OCI-LY3 (cell line): ENCODE data around the gene ZMYND19.
"Not testable (repeated sequence)": the region's sequence is repeated elsewhere in the genome, so short reads cannot be mapped to it uniquely, and the experiment has no call there.

ENCODE experiments used
- H2AFZ ChIP-seq: fragments of 200-600, 300-600 bp; shearing (Covaris generic); 2 replicates; pipeline ENCODE4 v1.6.0; 2014; ENCODE audit warnings: antibody characterized with exemption, low read depth, low read length
- H3K27ac ChIP-seq: fragments of 200-600, 300-600 bp; sonication (generic); 2 replicates; pipeline ENCODE4 v1.5.1; 2014; ENCODE audit warnings: mild to moderate bottlenecking, low read length, moderate library complexity, mixed read lengths
- H3K27me3 ChIP-seq: fragments of 200-600, 300-600 bp; sonication (generic); 2 replicates; pipeline ENCODE4 v1.6.1; 2014; ENCODE audit warnings: low read depth, low read length, mixed read lengths
- H3K36me3 ChIP-seq: fragments of 200-600, 300-600 bp; sonication (generic); replicated peaks from 2 replicates; pipeline ENCODE3; 2014; ENCODE audit warnings: low read depth, low read length, mixed read lengths
- H3K4me1 ChIP-seq: fragments of 300-600, 200-600 bp; sonication (generic); 2 replicates; pipeline ENCODE4 v1.6.1; 2014; ENCODE audit warnings: low read length, mixed read lengths
- H3K4me2 ChIP-seq: fragments of 200-600, 300-600 bp; sonication (generic); 2 replicates; pipeline ENCODE4 v1.6.1; 2014; ENCODE audit warnings: low read length, mixed read lengths
- H3K4me3 ChIP-seq: fragments of 300-600, 200-600 bp; sonication (generic); 2 replicates; pipeline ENCODE4 v1.5.1; 2014; ENCODE audit warnings: antibody characterized with exemption, mild to moderate bottlenecking, low read length, moderate library complexity
- H3K79me2 ChIP-seq: fragments of 300-600, 200-600 bp; shearing (Covaris generic); 2 replicates; pipeline ENCODE4 v1.6.1; 2014; ENCODE audit warnings: mild to moderate bottlenecking, low read length, mixed read lengths
- H3K9ac ChIP-seq: fragments of 300-600, 200-600 bp; shearing (Covaris generic); 2 replicates; pipeline ENCODE4 v1.6.0; 2014; ENCODE audit warnings: mild to moderate bottlenecking, low read length, moderate library complexity
- H3K9me3 ChIP-seq: fragments of 200-600, 300-600 bp; shearing (Covaris generic); 2 replicates; pipeline ENCODE4 v1.6.1; 2014; ENCODE audit warnings: low read length, mixed read lengths; ENCODE audit not compliant: insufficient read depth
- H4K20me1 ChIP-seq: fragments of 200-600, 300-600 bp; sonication (generic); 2 replicates; pipeline ENCODE4 v1.6.1; 2016; ENCODE audit warnings: low read length, mixed read lengths; ENCODE audit not compliant: insufficient read depth
- EZH2phosphoT487 ChIP-seq: fragments of 200-600 bp; shearing (Covaris generic); IDR thresholded peaks from 2 replicates; pipeline ENCODE4 v1.6.1; 2018; ENCODE audit warnings: antibody characterized with exemption, mixed run types, low read depth
- TF ChIP-seq, protein P1 (sequence below): fragments of 200-600, 300-600 bp; sonication (generic); IDR thresholded peaks from 2 replicates; pipeline ENCODE4 v1.5.1; 2014; ENCODE audit warnings: antibody characterized with exemption, low read length, low read depth

Gene ZMYND19

DNA sequence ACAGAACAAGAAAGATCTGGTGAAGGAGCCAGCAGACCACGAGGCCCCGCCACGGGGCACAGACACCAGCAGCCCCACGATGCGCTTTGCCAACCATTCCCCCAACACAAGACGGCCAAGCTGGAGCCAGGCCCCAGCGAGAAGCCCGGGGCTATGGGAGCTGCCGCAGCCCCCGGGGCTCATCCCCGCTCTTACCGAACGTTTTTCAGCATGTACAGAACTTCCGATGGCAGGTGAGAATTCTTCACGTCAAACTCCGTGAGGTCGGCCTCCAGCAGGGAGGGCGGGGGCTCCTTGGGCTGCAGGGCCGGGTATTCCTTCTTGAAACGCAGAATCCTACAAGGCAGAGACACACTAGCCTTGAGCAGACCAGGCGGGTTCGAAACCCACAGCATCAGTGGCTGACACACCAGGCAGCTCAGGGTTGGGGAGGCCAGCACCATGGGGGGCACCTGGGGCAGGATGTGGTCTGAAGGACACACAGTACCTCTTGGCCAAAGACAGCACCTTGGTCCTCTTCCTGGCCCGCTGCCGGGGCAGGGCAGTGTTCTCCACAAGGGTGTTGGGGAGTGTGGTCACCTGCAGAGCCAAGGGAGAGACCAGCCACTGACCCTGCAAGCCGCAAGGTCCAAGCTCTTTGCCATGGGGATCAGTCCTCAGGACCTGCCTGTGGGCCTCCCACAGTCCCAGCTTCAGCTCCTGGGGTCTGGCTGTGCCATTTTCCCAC, 46.9 kb downstream of the ZMYND19 start:
- H3K27ac ChIP-seq, result no peak overlapping the region

DNA sequence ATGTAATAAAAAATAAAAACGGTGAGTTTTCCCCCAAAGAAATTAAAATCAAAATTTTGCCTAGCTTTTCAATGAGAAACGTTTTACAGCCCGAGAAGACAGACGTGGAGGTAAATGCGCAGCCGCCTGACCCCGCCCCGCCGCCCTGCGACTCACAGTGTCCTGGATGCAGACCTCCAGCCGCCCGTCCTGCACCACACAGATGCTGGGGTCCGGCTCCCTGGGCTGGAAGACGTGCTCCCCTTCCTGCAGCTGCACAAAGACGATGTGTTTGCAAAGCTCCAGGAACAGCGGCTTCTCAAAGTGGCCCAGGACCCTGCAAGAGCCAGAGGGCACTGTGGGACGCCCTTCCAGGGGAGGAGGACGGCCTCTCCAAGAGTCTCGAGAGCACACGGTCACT, 47.8 kb downstream of the ZMYND19 start:
- Histone ChIP-seq H2AFZ (no peak overlapping the region), H3K4me2 (no peak overlapping the region), H3K4me3 (no peak overlapping the region), H3K4me1 (no peaks in the 10 kb centered on the region), H3K36me3 (no peaks in the 10 kb centered on the region), H4K20me1 (no peaks in the 10 kb centered on the region), H3K79me2 (no peaks in the 10 kb centered on the region), H3K27me3 (no peaks in the 10 kb centered on the region), H3K27ac (no peak overlapping the region), H3K9me3 (no peaks in the 10 kb centered on the region), H3K9ac (no peak overlapping the region)
- TF ChIP-seq, protein P1, sequence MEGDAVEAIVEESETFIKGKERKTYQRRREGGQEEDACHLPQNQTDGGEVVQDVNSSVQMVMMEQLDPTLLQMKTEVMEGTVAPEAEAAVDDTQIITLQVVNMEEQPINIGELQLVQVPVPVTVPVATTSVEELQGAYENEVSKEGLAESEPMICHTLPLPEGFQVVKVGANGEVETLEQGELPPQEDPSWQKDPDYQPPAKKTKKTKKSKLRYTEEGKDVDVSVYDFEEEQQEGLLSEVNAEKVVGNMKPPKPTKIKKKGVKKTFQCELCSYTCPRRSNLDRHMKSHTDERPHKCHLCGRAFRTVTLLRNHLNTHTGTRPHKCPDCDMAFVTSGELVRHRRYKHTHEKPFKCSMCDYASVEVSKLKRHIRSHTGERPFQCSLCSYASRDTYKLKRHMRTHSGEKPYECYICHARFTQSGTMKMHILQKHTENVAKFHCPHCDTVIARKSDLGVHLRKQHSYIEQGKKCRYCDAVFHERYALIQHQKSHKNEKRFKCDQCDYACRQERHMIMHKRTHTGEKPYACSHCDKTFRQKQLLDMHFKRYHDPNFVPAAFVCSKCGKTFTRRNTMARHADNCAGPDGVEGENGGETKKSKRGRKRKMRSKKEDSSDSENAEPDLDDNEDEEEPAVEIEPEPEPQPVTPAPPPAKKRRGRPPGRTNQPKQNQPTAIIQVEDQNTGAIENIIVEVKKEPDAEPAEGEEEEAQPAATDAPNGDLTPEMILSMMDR, result no peak
- no peak for TF ChIP-seq EZH2phosphoT487

More for the DNA sequence above, 46.9 kb downstream of the ZMYND19 start:
- no peak overlapping the region for H3K4me2 ChIP-seq
- H3K27me3 ChIP-seq, result no peaks in the 10 kb centered on the region
- no peaks in the 10 kb centered on the region for H3K9me3 ChIP-seq
- TF ChIP-seq, protein P1, result no peak
- TF ChIP-seq EZH2phosphoT487, result no peak
- no peaks in the 10 kb centered on the region for H3K79me2 ChIP-seq
- no peak overlapping the region for H3K4me3 ChIP-seq
- H4K20me1 ChIP-seq, result no peaks in the 10 kb centered on the region
- H3K4me1 ChIP-seq, result no peaks in the 10 kb centered on the region
- H2AFZ ChIP-seq, result no peak overlapping the region
- H3K9ac ChIP-seq, result no peak overlapping the region
- no peaks in the 10 kb centered on the region for H3K36me3 ChIP-seq

DNA sequence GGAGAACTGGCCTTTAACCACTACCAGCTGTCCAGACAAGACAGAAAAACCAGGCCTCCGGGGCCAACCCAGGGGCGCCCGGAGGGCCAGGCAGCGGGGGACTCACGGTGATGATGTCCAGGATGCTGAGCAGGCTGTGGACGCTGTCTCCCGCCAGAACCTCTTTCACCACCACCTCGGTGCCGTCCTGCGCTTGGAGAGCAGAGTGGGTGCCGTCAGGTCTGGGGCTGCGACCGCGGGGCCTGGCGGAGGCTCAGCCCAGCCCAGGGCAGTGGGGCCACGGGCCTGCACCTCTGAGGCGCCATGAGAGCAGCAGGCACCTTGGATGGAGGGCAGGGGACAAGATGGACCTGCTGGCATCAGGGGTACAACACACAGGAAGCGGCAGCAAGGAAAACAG, 49.8 kb downstream of the ZMYND19 start:
- Histone ChIP-seq H3K4me2 (no peak overlapping the region), H3K9me3 (no peaks in the 10 kb centered on the region), H3K4me3 (no peak overlapping the region), H3K27me3 (no peaks in the 10 kb centered on the region), H3K79me2 (no peaks in the 10 kb centered on the region), H3K4me1 (no peaks in the 10 kb centered on the region), H2AFZ (no peak overlapping the region), H3K27ac (no peak overlapping the region), H4K20me1 (no peaks in the 10 kb centered on the region), H3K9ac (no peak overlapping the region), H3K36me3 (no peaks in the 10 kb centered on the region)
- TF ChIP-seq EZH2phosphoT487, result no peak
- TF ChIP-seq, protein P1, result no peak

DNA sequence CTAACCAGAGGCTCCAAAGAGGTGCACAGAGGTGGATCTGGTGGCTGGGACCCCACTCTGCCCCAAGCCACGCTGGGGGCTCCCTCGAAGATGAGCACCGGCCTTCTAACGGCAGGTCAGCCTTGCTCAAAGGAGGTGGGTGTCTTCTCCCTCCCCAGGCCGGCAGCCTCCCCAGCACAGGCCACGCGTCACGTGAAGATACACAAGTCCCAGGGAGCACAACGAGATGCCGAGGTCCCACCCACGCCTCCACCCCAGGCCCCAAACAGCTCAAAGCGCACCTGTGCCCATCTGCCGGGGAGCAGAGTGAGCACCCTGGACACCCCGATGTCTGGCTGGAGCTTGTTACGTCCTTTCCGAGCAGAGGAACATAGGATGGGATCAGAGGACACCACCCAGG, 52.3 kb downstream of the ZMYND19 start:
- no peaks in the 10 kb centered on the region for H3K9me3 ChIP-seq
- H3K4me1 ChIP-seq, result peaks cover 8% of the 10 kb centered on the region
- H3K36me3 ChIP-seq, result no peaks in the 10 kb centered on the region
- no peak for TF ChIP-seq EZH2phosphoT487
- TF ChIP-seq, protein P1, result no peak
- H4K20me1 ChIP-seq, result no peaks in the 10 kb centered on the region
- H3K27me3 ChIP-seq, result no peaks in the 10 kb centered on the region
- H3K79me2 ChIP-seq, result no peaks in the 10 kb centered on the region
- no peak overlapping the region for H3K4me2 ChIP-seq
- no peak overlapping the region for H3K4me3 ChIP-seq
- no peak overlapping the region for H2AFZ ChIP-seq
- H3K9ac ChIP-seq, result no peak overlapping the region
- no peak overlapping the region for H3K27ac ChIP-seq

DNA sequence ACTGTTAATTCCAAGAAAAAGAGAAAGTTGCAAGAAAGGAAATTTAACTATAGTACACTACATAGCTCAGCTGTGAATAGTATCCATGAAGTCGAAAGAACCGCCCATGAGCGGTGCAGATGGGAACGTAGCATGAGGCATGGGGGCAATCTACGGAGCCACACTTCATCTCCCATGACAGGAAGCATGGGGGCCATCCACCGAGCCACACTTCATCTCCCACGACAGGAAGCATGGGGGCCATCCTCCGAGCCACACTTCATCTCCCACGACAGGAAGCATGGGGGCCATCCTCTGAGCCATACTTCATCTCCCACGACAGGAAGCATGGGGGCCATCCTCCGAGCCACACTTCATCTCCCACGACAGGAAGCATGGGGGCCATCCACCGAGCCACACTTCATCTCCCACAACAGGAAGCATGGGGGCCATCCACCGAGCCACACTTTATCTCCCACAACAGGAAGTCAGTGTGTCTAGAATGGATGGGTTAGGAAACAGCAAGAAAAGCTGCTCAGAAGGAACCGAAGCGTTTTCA, 53.6 kb downstream of the ZMYND19 start:
- not testable (repeated sequence) for H3K9ac ChIP-seq, H3K4me1 ChIP-seq, H3K9me3 ChIP-seq, H3K4me3 ChIP-seq, H3K27me3 ChIP-seq, H4K20me1 ChIP-seq, H2AFZ ChIP-seq, H3K79me2 ChIP-seq, H3K27ac ChIP-seq, H3K36me3 ChIP-seq, H3K4me2 ChIP-seq
